Measurements from ENCODE around the gene MTHFSD. TPM values are rescaled to one million over a fixed set of nuclear protein-coding genes. Genes with fewer than 3 reads are reported as not detected.
A peak's percentile ranks its signal among the peaks of the same experiment; 100 is the strongest.

Gene MTHFSD
- total and polyA plus RNA-seq, 4 donors: 9.4 to 28.5 (median 16.6) TPM

GRCh38 chr16:86515777-86516622 is 39.0 kb downstream of the MTHFSD start:
- H3K9me3 ChIP-seq (ENCODE audit: control insufficient read depth in 4 of 4, insufficient read depth in 3 of 4, low read length in 3 of 4): peaks cover 0 to under 1% (median 0%) of the 10 kb centered on the region in 4 donors
- TF ChIP-seq CTCF (IDR thresholded peaks at IDR 0.05; ENCODE audit: control extremely low read depth, extremely low read depth): no peak
- no peak overlapping the region for H3K9ac ChIP-seq (ENCODE audit: insufficient read depth in 1 of 2, low read length in 2 of 2)
- 9 to 16% methylated on average over 64 of the region's 64 CpGs for WGBS, 2 donors
- DNase-seq (peak; percentile 46 to 63 (median 62)), ATAC-seq (ENCODE audit: insufficient read depth, low FRiP score) (no peak)
- peaks cover 0 to 39% (median 0%) of the 10 kb centered on the region in 5 donors for H3K4me1 ChIP-seq (ENCODE audit: control insufficient read depth in 5 of 5, insufficient read depth in 5 of 5, low read length in 5 of 5)
- peak overlapping the region; percentile 58 for H3K4me3 ChIP-seq
- peak overlapping the region in 1 of 2 donors; percentile 85 for H3K27ac ChIP-seq (ENCODE audit: low read depth in 1 of 2, low read length in 1 of 2)
- H3K36me3 ChIP-seq (ENCODE audit: control insufficient read depth in 4 of 4, insufficient read depth in 4 of 4, low read length in 4 of 4): peaks cover 0 to 40% (median 1%) of the 10 kb centered on the region in 4 donors
- H3K27me3 ChIP-seq (ENCODE audit: control insufficient read depth in 3 of 3, insufficient read depth in 3 of 3, low read length in 2 of 3): peaks cover 4 to 43% (median 4%) of the 10 kb centered on the region in 3 donors

GRCh38 chr16:86515413-86515776 is 39.6 kb downstream of the MTHFSD start:
- DNase-seq (peak; percentile 49 to 67 (median 61)), ATAC-seq (ENCODE audit: insufficient read depth, low FRiP score) (no peak)
- Histone ChIP-seq H3K9ac (ENCODE audit: insufficient read depth in 1 of 2, low read length in 2 of 2) (peak overlapping the region in 1 of 2 donors; percentile 87), H3K4me3 (peak overlapping the region; percentile 58), H3K36me3 (ENCODE audit: control insufficient read depth in 4 of 4, insufficient read depth in 4 of 4, low read length in 4 of 4) (peaks cover 0 to 45% (median 1%) of the 10 kb centered on the region in 4 donors), H3K27ac (ENCODE audit: low read depth in 1 of 2, low read length in 1 of 2) (peak overlapping the region in 1 of 2 donors; percentile 85), H3K4me1 (ENCODE audit: control insufficient read depth in 5 of 5, insufficient read depth in 5 of 5, low read length in 5 of 5) (peaks cover 0 to 36% (median 0%) of the 10 kb centered on the region in 5 donors), H3K27me3 (ENCODE audit: control insufficient read depth in 3 of 3, insufficient read depth in 3 of 3, low read length in 2 of 3) (peaks cover 3 to 43% (median 4%) of the 10 kb centered on the region in 3 donors), H3K9me3 (ENCODE audit: control insufficient read depth in 4 of 4, insufficient read depth in 3 of 4, low read length in 3 of 4) (peaks cover 0 to 2% (median 0%) of the 10 kb centered on the region in 4 donors)
- TF ChIP-seq CTCF (IDR thresholded peaks at IDR 0.05; ENCODE audit: control extremely low read depth, extremely low read depth): no peak
- 7 to 22% methylated on average over 27 to 29 of the region's 29 CpGs for WGBS, 2 donors

GRCh38 chr16:86514481-86515376 is 40.3 kb downstream of the MTHFSD start:
- no peak for TF ChIP-seq CTCF (IDR thresholded peaks at IDR 0.05; ENCODE audit: control extremely low read depth, extremely low read depth)
- Histone ChIP-seq H3K27me3 (ENCODE audit: control insufficient read depth in 3 of 3, insufficient read depth in 3 of 3, low read length in 2 of 3) (peaks cover 3 to 43% (median 4%) of the 10 kb centered on the region in 3 donors), H3K27ac (ENCODE audit: low read depth in 1 of 2, low read length in 1 of 2) (peak overlapping the region in 1 of 2 donors; percentile 85), H3K4me1 (ENCODE audit: control insufficient read depth in 5 of 5, insufficient read depth in 5 of 5, low read length in 5 of 5) (peaks cover 0 to 30% (median 0%) of the 10 kb centered on the region in 5 donors), H3K9me3 (ENCODE audit: control insufficient read depth in 4 of 4, insufficient read depth in 3 of 4, low read length in 3 of 4) (peaks cover 0 to 2% (median 0%) of the 10 kb centered on the region in 4 donors), H3K9ac (ENCODE audit: insufficient read depth in 1 of 2, low read length in 2 of 2) (peak overlapping the region in 1 of 2 donors; percentile 87), H3K36me3 (ENCODE audit: control insufficient read depth in 4 of 4, insufficient read depth in 4 of 4, low read length in 4 of 4) (peaks cover 0 to 45% (median 1%) of the 10 kb centered on the region in 4 donors), H3K4me3 (peak overlapping the region; percentile 58)
- 15 to 19% methylated on average over 18 of the region's 18 CpGs for WGBS, 2 donors
- no peak for ATAC-seq (ENCODE audit: insufficient read depth, low FRiP score)
- peak in 2 of 3 donors; percentile 79 to 80 for DNase-seq
